ENCODE measurements around the gene FYCO1.

Gene FYCO1

DNA sequence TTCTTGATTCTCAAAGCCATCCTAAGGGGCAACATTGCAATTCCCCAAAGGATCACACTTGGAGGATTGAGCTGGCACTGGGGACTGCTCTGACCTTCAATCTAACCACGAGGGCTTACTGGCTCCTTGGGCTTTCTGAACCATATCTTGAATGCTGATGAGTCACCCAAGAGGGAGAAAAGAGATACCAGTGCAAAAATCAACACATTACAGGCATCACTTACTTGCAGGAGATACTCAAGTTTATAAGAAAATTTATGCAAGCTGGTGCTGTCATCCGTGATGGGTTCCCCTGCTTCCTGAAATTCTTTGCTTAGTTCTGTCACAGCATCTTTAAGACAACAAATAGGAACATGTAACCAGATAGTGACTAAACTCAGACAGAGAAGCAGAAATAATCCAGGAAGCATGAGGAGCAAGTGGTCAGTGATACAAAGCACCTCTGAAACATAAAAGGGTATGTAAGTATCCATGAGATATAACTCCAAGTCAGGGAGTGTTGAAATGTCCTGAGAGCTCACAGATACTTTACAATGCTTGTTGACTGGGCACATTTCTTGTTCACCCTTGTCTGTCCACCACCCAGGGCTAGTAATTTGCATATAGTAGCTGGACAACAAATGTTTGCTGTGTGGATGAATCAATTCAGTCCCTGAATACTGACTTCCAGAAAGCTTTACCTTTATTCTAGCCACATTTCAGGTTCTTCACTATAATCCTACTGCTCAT lies 14.1 kb downstream of the FYCO1 start:
- Histone ChIP-seq H3K4me1 (ENCODE audit: insufficient read depth, low read length, poor library complexity, severe bottlenecking) (peaks cover 20% of the 10 kb centered on the region), H4K20me1 (ENCODE audit: insufficient read depth, low read length, poor library complexity, severe bottlenecking) (peaks cover 2% of the 10 kb centered on the region), H3K9me2 (replicated peaks; ENCODE audit: low read depth, low read length) (no peaks in the 10 kb centered on the region), H2AFZ (ENCODE audit: low read length) (no peak overlapping the region), H3K36me3 (ENCODE audit: insufficient read depth, low read length) (peaks cover 56% of the 10 kb centered on the region), H3F3A (ENCODE audit: low read depth) (peaks cover 3% of the 10 kb centered on the region; the same call in 1 of the 2 replicates), H3K9me3 (ENCODE audit: insufficient read depth, low read depth, low read length) (no peaks in the 10 kb centered on the region), H3K9ac (ENCODE audit: low read depth, low read length, poor library complexity, severe bottlenecking) (no peak overlapping the region), H3K4me3 (ENCODE audit: low read length, poor library complexity, severe bottlenecking) (no peak overlapping the region), H3K4me2 (ENCODE audit: low read depth, low read length, poor library complexity, severe bottlenecking) (no peak overlapping the region), H3K79me2 (ENCODE audit: insufficient read depth, low read length) (no peaks in the 10 kb centered on the region), H3K27me3 (ENCODE audit: insufficient read depth, low read length, poor library complexity, severe bottlenecking) (no peaks in the 10 kb centered on the region)
- TF ChIP-seq EZH2phosphoT487 (IDR thresholded peaks at IDR 0.05; ENCODE audit: borderline replicate concordance) (no peak), CTCF (conservative IDR thresholded peaks at IDR 0.05; ENCODE audit: low read length) (no peak)

GRCh38 chr3:45980819-45981218 lies 14.8 kb downstream of the FYCO1 start:
- TF ChIP-seq CTCF (conservative IDR thresholded peaks at IDR 0.05; ENCODE audit: low read length) (no peak), EZH2phosphoT487 (IDR thresholded peaks at IDR 0.05; ENCODE audit: borderline replicate concordance) (no peak)
- Histone ChIP-seq H3K36me3 (ENCODE audit: insufficient read depth, low read length) (peaks cover 56% of the 10 kb centered on the region), H3K9me2 (replicated peaks; ENCODE audit: low read depth, low read length) (no peaks in the 10 kb centered on the region), H3K4me1 (ENCODE audit: insufficient read depth, low read length, poor library complexity, severe bottlenecking) (peaks cover 27% of the 10 kb centered on the region), H3K4me3 (ENCODE audit: low read length, poor library complexity, severe bottlenecking) (no peak overlapping the region), H2AFZ (ENCODE audit: low read length) (no peak overlapping the region), H3F3A (ENCODE audit: low read depth) (peaks cover 8% of the 10 kb centered on the region; the same call in 1 of the 2 replicates), H3K9me3 (ENCODE audit: insufficient read depth, low read depth, low read length) (no peaks in the 10 kb centered on the region), H4K20me1 (ENCODE audit: insufficient read depth, low read length, poor library complexity, severe bottlenecking) (no peaks in the 10 kb centered on the region), H3K27me3 (ENCODE audit: insufficient read depth, low read length, poor library complexity, severe bottlenecking) (no peaks in the 10 kb centered on the region), H3K4me2 (ENCODE audit: low read depth, low read length, poor library complexity, severe bottlenecking) (no peak overlapping the region), H3K79me2 (ENCODE audit: insufficient read depth, low read length) (no peaks in the 10 kb centered on the region), H3K9ac (ENCODE audit: low read depth, low read length, poor library complexity, severe bottlenecking) (no peak overlapping the region)

GRCh38 chr3:45980229-45980813 lies 15.3 kb downstream of the FYCO1 start:
- H2AFZ ChIP-seq (ENCODE audit: low read length), result no peak overlapping the region
- H3K4me2 ChIP-seq (ENCODE audit: low read depth, low read length, poor library complexity, severe bottlenecking), result no peak overlapping the region
- H4K20me1 ChIP-seq (ENCODE audit: insufficient read depth, low read length, poor library complexity, severe bottlenecking), result no peaks in the 10 kb centered on the region
- H3K9ac ChIP-seq (ENCODE audit: low read depth, low read length, poor library complexity, severe bottlenecking), result no peak overlapping the region
- no peak for TF ChIP-seq CTCF (conservative IDR thresholded peaks at IDR 0.05; ENCODE audit: low read length)
- TF ChIP-seq EZH2phosphoT487 (IDR thresholded peaks at IDR 0.05; ENCODE audit: borderline replicate concordance), result no peak
- peaks cover 8% of the 10 kb centered on the region; the same call in 1 of the 2 replicates for H3F3A ChIP-seq (ENCODE audit: low read depth)
- H3K79me2 ChIP-seq (ENCODE audit: insufficient read depth, low read length), result no peaks in the 10 kb centered on the region
- H3K27me3 ChIP-seq (ENCODE audit: insufficient read depth, low read length, poor library complexity, severe bottlenecking), result no peaks in the 10 kb centered on the region
- H3K9me2 ChIP-seq (replicated peaks; ENCODE audit: low read depth, low read length), result no peaks in the 10 kb centered on the region
- H3K4me3 ChIP-seq (ENCODE audit: low read length, poor library complexity, severe bottlenecking), result no peak overlapping the region
- H3K4me1 ChIP-seq (ENCODE audit: insufficient read depth, low read length, poor library complexity, severe bottlenecking), result peaks cover 32% of the 10 kb centered on the region
- H3K9me3 ChIP-seq (ENCODE audit: insufficient read depth, low read depth, low read length), result no peaks in the 10 kb centered on the region
- peaks cover 56% of the 10 kb centered on the region for H3K36me3 ChIP-seq (ENCODE audit: insufficient read depth, low read length)
